HG03442 (cell line): ENCODE results near the gene DUS1L.

Experiments used
- ATAC-seq: cut with Tn5 transposase; IDR thresholded peaks from one replicate; pipeline ENCODE4 v1.9.1; 2021; ENCODE audit warnings: mild to moderate bottlenecking, moderate library complexity; ENCODE audit not compliant: unreplicated experiment

Gene DUS1L

GRCh38 chr17:82101301-82101715, 35.7 kb upstream of the DUS1L start:
- ATAC-seq, result no peak

- ATAC-seq, result no peak
These were observed 35.1 kb upstream of the DUS1L start for GRCh38 chr17:82100502-82101298.

GRCh38 chr17:82098939-82099763, 33.5 kb upstream of the DUS1L start:
- no peak for ATAC-seq

- peak; percentile 58 for ATAC-seq
These were observed 32.8 kb upstream of the DUS1L start, which contains the start of gene FASN for GRCh38 chr17:82098169-82098938. FASN (minus strand) TSS chr17:82098236; CDS start chr17:82096445, 1,791 bp downstream.

GRCh38 chr17:82097919-82098168, 32.2 kb upstream of the DUS1L start:
- no peak for ATAC-seq

- ATAC-seq, result no peak
These were observed 31.7 kb upstream of the DUS1L start for GRCh38 chr17:82097184-82097918.

- ATAC-seq, result no peak
These were observed 31.1 kb upstream of the DUS1L start for GRCh38 chr17:82096709-82097183.

- no peak for ATAC-seq
These were observed 30.4 kb upstream of the DUS1L start for GRCh38 chr17:82095777-82096708.

- ATAC-seq, result no peak
These were observed 29.6 kb upstream of the DUS1L start for GRCh38 chr17:82094931-82095776.

GRCh38 chr17:82092995-82093751, 27.6 kb upstream of the DUS1L start:
- ATAC-seq, result no peak

- ATAC-seq, result no peak
These were observed 27.0 kb upstream of the DUS1L start for GRCh38 chr17:82092628-82092994.

- ATAC-seq, result no peak
These were observed 26.5 kb upstream of the DUS1L start for GRCh38 chr17:82092094-82092586.

GRCh38 chr17:82091264-82092066, 25.9 kb upstream of the DUS1L start:
- no peak for ATAC-seq

GRCh38 chr17:82090549-82091263, 25.1 kb upstream of the DUS1L start:
- ATAC-seq, result no peak

- no peak for ATAC-seq
These were observed 24.3 kb upstream of the DUS1L start for GRCh38 chr17:82089723-82090548.
